Measurements from ENCODE around the gene FERMT3.

DNA sequence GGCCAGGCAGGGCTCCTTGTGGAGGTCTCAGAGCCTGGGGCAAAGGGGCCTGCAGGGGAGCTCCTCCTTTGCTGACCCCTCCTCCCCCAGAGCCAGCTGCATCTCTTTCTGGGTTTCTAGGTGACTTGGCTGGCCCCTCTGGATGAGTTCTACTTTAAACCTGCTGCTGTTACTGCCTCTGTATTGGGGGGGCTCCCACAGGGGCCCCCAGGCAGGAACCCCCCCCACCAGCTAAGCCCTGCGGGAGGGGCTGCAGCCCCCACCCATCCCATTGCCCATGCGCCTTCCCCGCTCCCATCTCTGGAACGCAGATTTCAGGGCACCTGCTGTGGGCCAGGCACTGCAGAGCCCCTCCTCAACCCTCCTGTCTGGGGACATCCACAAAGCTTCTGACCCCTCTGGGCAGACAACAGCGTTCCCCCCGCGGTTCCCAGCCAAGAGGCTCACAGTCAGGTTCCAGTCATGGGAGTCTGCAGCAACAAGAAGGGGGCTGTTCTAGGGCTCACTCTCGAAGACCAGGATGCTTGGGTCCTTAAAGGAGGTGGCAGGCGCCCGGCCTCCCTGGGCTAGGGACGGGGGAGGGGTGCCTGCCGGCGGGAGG, 44.0 kb downstream of the FERMT3 start:
- TF ChIP-seq, protein P1, sequence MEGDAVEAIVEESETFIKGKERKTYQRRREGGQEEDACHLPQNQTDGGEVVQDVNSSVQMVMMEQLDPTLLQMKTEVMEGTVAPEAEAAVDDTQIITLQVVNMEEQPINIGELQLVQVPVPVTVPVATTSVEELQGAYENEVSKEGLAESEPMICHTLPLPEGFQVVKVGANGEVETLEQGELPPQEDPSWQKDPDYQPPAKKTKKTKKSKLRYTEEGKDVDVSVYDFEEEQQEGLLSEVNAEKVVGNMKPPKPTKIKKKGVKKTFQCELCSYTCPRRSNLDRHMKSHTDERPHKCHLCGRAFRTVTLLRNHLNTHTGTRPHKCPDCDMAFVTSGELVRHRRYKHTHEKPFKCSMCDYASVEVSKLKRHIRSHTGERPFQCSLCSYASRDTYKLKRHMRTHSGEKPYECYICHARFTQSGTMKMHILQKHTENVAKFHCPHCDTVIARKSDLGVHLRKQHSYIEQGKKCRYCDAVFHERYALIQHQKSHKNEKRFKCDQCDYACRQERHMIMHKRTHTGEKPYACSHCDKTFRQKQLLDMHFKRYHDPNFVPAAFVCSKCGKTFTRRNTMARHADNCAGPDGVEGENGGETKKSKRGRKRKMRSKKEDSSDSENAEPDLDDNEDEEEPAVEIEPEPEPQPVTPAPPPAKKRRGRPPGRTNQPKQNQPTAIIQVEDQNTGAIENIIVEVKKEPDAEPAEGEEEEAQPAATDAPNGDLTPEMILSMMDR (IDR thresholded peaks at IDR 0.05) = no peak
- TF ChIP-seq POLR2A (IDR thresholded peaks at IDR 0.05) = no peak
- no peak for TF ChIP-seq EP300 (IDR thresholded peaks at IDR 0.05)
